GM19099 (cell line): Measurements from ENCODE around the gene TRIOBP.

Source experiments
- POLR2A ChIP-seq: IDR thresholded peaks from 3 replicates; pipeline ENCODE4 v1.6.1; 2011; ENCODE audit warnings: low read depth; ENCODE audit not compliant: insufficient read length; ENCODE audit errors: extremely low read depth

Gene TRIOBP

DNA sequence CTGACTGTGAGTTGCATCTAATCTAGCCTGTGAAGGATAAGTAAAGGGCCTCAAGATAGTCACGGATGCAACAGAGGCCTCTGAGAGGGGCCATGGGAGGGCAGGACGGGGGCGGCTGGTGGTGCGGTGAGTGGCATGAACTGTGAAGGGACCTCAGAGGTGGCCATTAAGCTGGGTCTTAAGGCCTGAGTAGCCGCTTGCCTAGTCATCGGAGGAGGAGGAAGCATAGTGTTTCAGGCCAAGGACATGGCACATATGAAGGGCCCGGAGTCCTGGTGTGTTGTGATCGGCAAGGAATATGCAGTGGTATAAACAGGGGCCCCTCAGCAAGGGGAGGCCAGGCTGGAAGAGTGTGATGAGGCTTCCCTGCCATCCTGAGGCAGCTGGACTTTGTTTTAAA is 51.8 kb downstream of the TRIOBP start:
- TF ChIP-seq POLR2A, result no peak

DNA sequence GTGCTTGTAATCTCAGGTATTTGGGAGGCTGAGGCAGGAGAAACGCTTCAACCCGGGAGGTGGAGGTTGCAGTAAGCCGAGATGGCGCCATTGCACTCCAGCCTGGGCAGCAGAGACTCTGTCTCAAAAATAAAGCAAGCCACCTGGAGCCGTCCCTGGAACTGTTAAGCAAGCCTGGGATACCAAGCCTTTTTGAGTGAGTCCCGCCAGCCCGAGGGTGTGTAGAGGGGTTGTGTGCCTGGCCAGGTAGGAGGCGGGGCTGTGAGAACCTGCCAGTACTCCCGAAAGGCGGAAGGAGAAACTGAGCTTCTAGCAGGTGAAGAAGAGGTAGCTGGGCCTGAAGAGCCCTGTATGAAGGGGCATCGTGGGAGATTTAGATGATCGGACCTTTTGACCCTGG is 52.4 kb downstream of the TRIOBP start:
- TF ChIP-seq POLR2A, result no peak

DNA sequence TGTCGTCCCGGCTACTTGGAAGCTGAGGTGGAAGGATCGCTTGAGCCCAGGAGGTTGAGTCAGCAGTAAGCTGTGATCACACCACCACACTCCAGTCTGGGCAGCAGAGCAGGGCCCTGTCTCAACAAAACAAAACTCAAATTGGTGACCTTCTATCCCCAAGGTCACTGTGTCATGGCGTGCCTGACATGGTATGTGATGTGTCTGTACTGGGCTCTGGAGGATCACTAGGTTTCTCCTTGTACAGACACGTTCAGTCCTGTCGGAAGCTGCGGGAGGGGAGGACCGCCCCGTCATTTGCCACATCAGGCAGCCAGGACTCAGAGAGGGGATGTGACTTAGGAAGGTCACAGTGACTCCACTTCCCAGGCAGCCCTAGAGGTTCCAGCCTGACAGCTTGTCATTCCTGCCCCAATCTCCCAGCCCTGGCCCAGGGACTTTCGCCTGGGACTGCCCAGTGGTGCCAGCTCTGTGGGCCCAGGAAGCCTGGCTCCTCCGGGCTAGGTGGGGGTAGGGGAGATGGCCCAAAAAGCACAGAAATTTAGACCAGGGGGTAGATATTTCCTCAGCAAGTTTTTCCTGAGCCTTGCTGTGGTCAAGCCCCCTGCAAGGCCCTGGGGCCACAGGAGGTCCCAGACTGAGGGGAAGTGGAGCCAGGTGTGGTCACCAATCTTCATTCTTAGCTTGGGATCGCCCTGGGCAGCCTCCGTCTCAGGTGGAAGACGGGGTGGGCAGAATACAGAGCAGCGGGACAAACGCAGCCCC is 53.2 kb downstream of the TRIOBP start:
- TF ChIP-seq POLR2A, result no peak

DNA sequence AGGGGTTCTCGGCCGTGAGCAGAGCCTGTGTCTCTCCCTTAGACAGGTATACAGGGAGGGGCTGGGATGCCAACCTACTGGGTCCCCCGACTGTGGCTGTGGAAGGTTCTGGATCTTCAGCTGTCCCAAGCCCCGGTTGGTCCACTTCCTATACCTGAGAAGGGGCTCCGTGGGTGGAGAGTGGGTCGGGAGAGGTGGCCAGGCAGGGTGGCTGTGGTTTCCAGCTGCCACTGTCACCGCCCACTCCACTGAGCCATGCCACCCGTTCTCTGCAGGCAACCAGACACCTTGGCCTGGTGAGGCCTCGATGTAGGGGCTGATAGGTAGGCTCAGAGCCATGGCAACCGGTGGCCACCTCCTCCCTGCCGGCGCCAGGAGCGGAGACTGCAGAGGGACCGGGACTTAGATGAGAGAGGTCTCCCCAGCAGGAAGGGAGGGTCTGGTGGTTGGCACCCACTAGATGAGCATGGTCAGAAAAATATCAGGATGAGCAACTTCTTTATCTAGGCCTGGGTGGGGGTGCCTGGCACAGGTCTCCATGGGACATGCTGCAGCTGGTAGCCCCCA is 53.8 kb downstream of the TRIOBP start:
- no peak for TF ChIP-seq POLR2A

DNA sequence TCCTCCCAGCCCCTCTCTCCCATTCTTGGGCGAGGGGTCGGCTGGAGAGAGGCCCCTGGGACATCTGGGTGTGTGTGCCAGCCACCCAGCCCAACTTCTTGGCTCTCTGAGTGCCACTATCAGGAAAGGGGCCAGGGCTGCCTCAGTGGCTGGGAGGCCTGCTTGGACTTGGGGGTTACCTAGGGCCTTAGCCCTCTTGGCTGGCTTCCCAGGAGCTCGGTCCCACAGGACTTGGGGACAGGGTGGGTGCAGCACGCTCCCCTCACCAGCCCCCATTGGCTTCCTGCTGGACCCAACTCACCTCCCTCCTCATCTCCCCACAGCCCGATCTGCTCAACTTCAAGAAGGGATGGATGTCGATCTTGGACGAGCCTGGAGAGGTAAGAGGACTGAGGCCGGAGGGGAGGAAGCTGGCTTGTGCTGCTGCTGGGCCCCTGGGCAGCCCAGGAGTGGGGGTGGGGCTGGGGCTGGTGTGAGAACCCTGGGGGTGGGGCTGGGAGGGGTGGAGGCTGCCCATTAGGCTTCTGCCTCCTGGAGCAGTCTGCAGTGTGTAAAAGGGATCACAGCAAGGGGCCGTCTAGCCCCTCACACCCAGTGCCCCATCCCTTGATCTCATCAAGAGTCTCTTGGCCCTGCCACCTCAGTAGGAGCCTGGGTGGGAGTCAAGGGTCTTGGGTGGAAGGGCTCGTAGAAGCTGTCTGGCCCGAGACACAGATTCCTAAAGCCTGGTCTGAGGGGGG is 54.8 kb downstream of the TRIOBP start:
- TF ChIP-seq POLR2A, result no peak

DNA sequence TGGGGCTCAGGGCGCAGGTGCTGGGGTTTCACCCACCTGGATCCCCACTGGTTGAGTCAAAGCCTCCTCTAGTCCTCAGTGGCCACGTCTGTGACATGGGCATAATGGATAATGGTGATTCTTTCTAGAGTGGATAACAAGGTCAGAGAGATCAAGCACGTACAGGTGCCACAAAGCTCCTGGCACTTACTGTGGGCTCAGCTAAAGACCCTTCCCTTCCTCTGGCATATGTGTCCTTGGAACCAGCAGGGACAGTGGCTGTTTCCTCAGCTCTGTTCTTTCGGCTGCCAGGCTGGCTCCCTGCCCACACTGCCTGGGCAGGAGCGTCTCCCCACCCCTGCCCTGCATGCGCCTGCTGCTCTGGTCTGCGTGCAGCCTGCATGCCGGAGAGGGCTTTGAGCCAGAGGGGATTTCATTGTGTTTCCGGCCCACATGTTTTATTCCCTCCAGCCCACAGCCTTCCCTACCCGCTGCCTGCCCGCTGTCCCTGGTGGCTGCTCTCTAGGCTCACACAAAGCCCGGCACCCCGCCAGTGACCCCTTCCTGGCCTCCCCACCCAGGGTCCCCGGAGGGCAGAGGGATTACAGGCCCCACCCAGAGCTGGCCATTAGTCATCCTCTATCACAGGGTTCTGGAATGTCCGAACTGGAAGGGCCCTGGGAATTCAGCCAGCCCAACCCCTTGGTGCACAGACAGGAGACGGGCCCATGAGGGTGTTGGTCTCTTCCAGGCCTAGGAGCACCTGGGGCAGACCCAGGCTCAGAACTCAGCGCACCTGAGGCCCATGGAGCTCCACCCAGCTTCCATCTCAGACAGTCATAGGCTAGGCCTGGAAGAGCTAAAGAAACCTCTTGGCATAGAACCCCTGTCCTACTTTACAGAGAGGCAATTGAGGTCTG is 55.6 kb downstream of the TRIOBP start:
- TF ChIP-seq POLR2A, result no peak

DNA sequence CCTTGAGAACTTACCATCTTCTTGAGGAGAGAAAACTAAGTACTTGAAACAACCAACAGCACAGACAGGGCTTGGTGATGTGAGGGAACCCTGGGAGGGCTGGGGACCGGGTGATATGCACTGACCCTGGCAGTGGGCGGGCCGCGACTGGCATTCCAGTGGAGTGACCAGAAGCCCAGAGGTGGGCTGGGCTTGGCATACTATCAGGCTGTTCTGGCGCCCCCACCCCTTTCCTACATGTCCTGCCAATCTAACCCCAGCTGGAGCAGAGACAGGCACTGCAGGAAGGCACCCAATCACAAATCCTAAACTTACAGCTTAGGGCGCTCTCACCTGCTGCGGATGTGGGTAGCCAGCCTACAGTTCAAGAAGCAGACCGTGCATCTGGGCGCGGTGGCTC is 56.9 kb downstream of the TRIOBP start:
- no peak for TF ChIP-seq POLR2A

DNA sequence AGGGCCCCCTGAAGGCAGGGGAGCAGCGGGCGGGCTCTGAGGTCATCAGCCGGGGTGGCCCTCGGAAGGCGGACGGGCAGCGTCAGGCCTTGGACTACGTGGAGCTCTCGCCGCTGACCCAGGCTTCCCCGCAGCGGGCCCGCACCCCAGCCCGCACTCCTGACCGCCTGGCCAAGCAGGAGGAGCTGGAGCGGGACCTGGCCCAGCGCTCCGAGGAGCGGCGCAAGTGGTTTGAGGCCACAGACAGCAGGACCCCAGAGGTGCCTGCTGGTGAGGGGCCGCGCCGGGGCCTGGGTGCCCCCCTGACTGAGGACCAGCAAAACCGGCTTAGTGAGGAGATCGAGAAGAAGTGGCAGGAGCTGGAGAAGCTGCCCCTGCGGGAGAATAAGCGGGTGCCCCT is 60.8 kb downstream of the TRIOBP start:
- no peak for TF ChIP-seq POLR2A

DNA sequence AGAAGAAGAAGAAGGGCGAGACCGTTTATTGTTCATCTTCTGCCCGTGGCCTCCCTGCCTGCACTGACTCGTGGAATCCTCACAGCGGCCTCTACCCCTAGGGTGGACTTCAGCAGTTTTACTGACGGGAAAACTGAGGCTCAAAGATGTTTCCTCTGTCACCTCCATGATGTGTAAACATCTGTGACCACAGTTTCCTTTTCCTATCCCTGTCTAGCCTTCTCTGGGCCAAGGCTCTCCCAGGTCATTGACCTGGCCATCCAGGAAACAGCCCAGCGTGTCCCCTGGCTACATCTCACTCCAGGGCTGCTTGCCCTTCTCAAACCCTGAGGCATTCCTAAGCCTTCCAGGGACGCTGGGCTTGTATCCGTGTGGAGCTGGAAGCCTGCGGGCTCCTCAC is 61.8 kb downstream of the TRIOBP start:
- no peak for TF ChIP-seq POLR2A

DNA sequence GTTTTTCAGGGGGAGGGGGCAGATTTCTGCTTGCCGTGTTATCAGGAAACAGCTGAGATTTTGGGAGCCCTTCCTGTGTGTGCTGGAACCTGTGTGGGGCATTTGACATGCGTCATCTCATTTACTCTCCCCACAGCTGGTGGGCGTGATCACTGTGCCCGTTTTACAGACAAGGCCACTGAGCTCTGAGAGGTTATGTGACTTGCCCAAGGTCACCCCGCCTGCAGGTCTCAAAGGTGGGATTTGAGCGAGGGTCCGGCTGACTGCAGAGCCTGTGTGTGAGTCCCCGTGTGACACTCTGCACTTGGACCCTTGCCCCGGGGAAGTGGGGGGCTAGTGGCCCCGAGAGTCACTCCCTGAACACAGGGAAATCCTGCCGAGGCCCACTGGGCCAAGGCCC is 62.4 kb downstream of the TRIOBP start:
- no peak for TF ChIP-seq POLR2A

DNA sequence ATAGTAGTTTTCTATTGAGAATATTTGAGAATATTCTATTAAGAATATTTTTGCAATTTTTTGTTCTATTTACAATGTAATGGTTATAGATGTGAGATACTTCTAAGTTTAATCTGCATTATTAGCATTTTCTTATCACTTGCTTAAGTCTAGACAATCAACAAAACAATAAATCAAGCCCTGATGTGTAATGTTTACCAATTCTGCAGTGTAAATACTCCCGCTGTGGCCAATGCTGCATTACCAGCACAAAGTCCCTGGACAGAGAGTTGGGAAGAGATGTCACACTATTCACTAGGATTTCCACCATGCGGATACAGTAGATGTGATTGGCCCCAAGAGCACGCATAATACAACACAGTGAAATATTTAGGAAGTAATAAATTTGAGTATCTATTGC is 63.3 kb downstream of the TRIOBP start:
- no peak for TF ChIP-seq POLR2A

DNA sequence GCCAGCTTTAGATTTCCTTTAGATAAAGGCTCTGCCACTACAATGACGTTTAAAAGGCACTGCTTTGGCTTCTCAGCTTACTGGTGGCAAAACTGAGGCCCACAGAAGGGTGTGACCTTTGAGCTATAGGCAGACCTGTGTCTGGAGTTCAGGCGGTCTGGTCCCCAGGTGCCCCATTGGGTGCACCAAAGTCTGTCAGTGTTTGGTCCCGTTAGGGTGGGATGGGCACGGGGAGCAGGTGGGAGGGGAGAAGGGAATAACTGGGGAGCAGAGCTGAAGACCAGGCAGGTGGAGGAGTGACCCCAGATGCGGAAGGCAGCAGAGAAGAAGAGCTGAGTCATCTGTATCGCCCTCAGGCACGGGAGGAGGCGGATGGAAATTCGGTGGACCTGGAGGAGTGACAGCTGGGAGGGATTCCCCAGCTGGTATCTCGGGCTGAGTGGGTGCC is 65.6 kb downstream of the TRIOBP start:
- no peak for TF ChIP-seq POLR2A

DNA sequence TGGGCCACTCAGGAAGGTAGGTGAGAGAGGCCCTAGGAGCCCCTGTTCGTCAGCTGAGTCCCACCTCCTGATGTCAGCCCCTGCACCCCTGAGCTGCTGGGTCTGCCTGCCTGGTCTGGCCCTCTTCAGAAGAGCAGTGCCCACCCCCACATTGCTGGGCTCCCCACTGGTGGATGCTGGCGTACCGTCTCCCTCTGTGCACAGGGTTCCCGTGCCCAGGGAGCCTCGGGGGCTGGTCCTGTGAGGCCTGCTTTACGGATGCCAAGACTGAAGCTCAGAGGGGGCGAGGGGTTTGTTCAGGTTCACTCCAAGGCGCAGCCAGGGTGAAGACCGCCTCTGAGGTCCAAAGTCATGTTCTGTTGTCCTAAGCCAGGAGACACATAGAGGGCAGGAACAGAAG is 66.2 kb downstream of the TRIOBP start:
- TF ChIP-seq POLR2A, result no peak

DNA sequence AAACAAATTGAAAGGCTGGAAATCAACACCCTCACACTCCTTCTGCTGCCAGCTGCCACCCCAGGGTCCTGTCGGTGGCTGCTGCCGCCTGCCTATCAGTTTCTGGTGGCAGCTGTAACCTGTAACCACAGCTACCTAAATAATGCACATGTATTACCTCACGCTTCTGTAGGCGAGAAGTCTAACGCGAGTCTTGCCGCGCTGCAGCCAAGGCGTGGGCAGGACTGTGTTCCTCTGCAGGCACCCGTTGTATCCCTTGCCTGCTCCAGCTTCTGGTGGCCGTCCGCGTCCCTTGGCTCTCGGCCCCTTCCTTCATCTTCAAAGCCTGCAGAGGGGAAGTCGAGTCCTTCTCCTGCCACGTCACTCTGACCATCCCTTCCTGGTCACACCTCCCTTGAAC is 66.8 kb downstream of the TRIOBP start:
- TF ChIP-seq POLR2A, result no peak

DNA sequence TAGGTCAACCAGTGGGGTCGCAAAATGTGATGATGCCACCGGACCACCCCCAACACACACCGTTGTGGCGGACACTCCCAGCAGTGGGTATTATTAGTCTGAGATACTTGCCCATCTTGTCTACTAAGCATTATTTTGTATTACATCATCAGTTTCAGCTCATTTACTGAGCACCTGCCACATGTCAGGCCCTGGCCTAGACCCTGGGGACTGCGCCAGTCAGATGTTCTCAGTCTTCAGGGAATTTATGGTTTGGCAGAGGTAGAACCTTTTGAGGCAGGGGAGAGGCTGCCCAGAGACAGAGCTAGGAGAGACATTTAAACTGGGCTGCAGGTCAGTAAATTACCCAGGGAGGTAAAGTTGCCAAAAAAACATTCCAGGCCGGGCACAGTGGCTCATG is 67.8 kb downstream of the TRIOBP start:
- TF ChIP-seq POLR2A, result no peak
